Measurements from ENCODE around the gene SH2D5. TPM values are rescaled to one million over a fixed set of nuclear protein-coding genes. Genes with fewer than 3 reads are reported as not detected.

SH2D5 gene
- total RNA-seq, 1 donor: not detected

DNA sequence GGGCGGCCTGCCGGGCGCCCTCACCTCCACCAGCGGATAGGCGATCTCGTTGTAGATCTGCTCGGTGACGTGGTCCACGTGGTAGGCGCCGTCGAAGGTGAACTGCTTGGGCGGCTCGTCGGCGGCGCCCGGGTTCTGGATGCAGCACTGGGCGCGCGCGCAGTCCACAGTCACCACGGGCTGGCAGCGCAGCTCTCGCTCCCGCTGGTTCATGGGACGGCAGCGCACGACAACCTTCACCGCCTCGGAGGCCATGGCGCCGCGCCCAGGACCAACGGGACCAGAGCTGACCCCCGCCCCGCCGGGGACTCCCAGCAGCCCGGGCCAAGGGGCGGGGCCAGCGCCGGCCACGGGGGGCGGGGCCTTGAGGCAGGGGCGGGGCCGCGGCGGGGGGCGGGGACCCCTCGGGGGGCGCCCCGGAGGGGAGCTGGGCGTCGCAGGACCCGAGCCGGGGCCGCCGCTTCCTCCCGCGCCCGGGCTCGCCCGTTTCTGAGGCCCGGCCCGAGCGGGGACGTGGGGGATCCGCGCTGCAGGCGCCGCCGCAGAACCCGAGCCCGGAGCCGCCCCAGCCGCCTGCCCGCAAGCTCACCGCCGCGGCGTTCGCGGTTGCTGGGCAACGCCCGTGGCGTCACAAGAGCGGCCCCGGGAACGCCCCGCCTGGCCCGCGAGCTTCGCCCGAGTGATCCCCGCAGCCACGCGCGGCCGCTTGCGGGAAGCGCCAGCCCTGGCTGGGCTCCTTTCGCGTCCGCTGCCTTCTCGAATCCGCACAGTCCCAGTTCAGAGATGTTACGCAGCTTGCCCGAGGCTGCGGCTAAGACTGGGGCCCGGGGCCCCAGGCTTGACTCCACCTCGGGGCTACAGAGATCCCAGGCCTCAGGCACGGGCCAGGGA is 14.8 kb downstream of the SH2D5 start, which contains the start of gene KIF17:
Gene KIF17 (minus strand): TSS at position 556 of the 891 bp plus-strand sequence. CDS start 301 bp downstream, at position 255.
- peak; percentile 49 to 82 (median 73) for DNase-seq (ENCODE audit: low read depth in 2 of 3, low spot score in 2 of 3)

GRCh38 chr1:20716232-20716631 is 16.3 kb downstream of the SH2D5 start:
- DNase-seq (ENCODE audit: low read depth in 2 of 3, low spot score in 2 of 3): no peak

- no peak for DNase-seq (ENCODE audit: low read depth in 2 of 3, low spot score in 2 of 3)
Measured at GRCh38 chr1:20715406-20715805, 17.1 kb downstream of the SH2D5 start.

GRCh38 chr1:20713440-20713839 is 19.1 kb downstream of the SH2D5 start:
- DNase-seq (ENCODE audit: low read depth in 2 of 3, low spot score in 2 of 3): no peak

DNA sequence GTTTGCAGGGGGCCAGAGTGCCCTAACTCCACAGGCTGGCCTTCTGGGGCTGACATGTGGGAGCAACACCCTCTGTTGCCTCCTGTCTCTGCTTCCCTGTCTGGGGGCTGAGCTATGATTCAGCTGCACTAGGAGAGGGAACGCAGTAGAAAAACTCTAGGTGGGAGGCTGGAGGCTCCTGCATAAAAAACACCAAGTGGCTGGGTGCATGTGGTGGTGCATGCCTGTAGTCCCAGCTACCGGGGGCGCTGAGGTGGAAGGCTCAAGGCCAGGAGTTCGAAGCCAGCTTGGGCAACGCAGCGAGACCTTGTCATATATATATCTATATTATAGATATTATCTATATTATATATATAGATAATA is 20.3 kb downstream of the SH2D5 start:
- DNase-seq (ENCODE audit: low read depth in 2 of 3, low spot score in 2 of 3): no peak

- DNase-seq (ENCODE audit: low read depth in 2 of 3, low spot score in 2 of 3): no peak
Measured at GRCh38 chr1:20711285-20712214, 21.0 kb downstream of the SH2D5 start.

- DNase-seq (ENCODE audit: low read depth in 2 of 3, low spot score in 2 of 3): no peak
Measured at GRCh38 chr1:20710469-20711284, 21.8 kb downstream of the SH2D5 start.

GRCh38 chr1:20709868-20710267 is 22.6 kb downstream of the SH2D5 start:
- DNase-seq (ENCODE audit: low read depth in 2 of 3, low spot score in 2 of 3): no peak

GRCh38 chr1:20708891-20709290 is 23.6 kb downstream of the SH2D5 start:
- no peak for DNase-seq (ENCODE audit: low read depth in 2 of 3, low spot score in 2 of 3)

- no peak for DNase-seq (ENCODE audit: low read depth in 2 of 3, low spot score in 2 of 3)
Measured at GRCh38 chr1:20708057-20708456, 24.4 kb downstream of the SH2D5 start.

- DNase-seq (ENCODE audit: low read depth in 2 of 3, low spot score in 2 of 3): no peak
Measured at GRCh38 chr1:20706841-20707240, 25.7 kb downstream of the SH2D5 start.

DNA sequence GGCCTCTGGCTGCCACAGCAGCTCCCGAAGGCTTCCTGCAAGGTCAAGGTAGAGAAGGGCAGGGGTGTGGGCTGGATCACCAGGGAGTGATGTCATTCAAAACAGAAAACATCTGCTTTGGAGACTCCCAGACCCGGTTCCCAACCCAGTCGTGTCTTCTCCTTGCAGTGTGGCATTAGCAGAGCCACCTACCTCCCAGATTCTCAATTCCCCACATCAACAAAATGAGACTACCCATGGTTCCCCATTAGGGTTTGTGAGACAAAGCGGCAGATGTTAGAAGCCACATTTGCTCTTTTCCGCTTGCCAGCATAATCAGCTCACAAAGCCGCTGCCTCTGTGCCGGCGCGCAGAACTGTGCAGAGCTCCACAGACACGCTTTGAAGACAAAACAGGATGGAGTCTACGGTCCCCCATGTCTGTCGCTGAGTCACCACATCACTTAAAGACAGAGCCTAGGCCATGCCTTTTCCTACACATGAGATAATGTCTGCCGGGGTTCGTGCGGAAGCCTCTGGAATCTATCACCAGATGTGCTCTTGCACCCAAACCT is 27.2 kb downstream of the SH2D5 start:
- DNase-seq (ENCODE audit: low read depth in 2 of 3, low spot score in 2 of 3): no peak

- no peak for DNase-seq (ENCODE audit: low read depth in 2 of 3, low spot score in 2 of 3)
Measured at GRCh38 chr1:20704390-20705202, 27.9 kb downstream of the SH2D5 start.

- DNase-seq (ENCODE audit: low read depth in 2 of 3, low spot score in 2 of 3): no peak
Measured at GRCh38 chr1:20703124-20703756, 29.3 kb downstream of the SH2D5 start.

DNA sequence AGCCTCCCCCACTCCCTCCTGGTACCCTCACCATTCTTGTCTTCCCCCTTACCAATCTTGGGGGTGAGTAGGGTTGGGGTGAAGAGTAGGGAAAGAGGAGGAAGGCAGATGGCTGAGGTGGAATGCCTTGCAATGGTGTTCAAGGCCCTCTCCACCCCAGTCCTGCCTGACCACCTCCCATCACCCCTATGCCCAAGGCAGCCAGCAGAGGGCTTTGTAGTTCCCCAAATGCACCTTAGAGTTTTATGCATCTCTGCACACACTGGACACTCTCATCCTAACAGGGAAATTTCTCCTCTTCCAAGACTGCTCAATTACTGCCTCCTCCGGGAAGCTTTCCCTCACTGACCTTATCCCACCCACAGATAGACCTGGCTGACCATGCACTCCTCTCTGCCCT is 30.1 kb downstream of the SH2D5 start:
- peak in 1 of 3 donors; percentile 31 for DNase-seq (ENCODE audit: low read depth in 2 of 3, low spot score in 2 of 3)

- no peak for DNase-seq (ENCODE audit: low read depth in 2 of 3, low spot score in 2 of 3)
Measured at GRCh38 chr1:20701847-20702246, 30.7 kb downstream of the SH2D5 start.

GRCh38 chr1:20701446-20701845 is 31.1 kb downstream of the SH2D5 start:
- no peak for DNase-seq (ENCODE audit: low read depth in 2 of 3, low spot score in 2 of 3)

GRCh38 chr1:20700636-20701215 is 31.8 kb downstream of the SH2D5 start:
- DNase-seq (ENCODE audit: low read depth in 2 of 3, low spot score in 2 of 3): no peak

- no peak for DNase-seq (ENCODE audit: low read depth in 2 of 3, low spot score in 2 of 3)
Measured at GRCh38 chr1:20699558-20699957, 32.9 kb downstream of the SH2D5 start.
